NCI-H2227 (cell line): ENCODE results near the gene CBX7.

Source experiments
- DNase-seq: peaks from one replicate; lab custom pipeline; 2025; ENCODE audit not compliant: unreplicated experiment; lab: John Stamatoyannopoulos, UW

Gene CBX7

GRCh38 chr22:39148026-39148726 is 4.3 kb downstream of the CBX7 start:
- DNase-seq, result no peak

- DNase-seq, result no peak
Observed at GRCh38 chr22:39147335-39148025, 5.0 kb downstream of the CBX7 start.

DNA sequence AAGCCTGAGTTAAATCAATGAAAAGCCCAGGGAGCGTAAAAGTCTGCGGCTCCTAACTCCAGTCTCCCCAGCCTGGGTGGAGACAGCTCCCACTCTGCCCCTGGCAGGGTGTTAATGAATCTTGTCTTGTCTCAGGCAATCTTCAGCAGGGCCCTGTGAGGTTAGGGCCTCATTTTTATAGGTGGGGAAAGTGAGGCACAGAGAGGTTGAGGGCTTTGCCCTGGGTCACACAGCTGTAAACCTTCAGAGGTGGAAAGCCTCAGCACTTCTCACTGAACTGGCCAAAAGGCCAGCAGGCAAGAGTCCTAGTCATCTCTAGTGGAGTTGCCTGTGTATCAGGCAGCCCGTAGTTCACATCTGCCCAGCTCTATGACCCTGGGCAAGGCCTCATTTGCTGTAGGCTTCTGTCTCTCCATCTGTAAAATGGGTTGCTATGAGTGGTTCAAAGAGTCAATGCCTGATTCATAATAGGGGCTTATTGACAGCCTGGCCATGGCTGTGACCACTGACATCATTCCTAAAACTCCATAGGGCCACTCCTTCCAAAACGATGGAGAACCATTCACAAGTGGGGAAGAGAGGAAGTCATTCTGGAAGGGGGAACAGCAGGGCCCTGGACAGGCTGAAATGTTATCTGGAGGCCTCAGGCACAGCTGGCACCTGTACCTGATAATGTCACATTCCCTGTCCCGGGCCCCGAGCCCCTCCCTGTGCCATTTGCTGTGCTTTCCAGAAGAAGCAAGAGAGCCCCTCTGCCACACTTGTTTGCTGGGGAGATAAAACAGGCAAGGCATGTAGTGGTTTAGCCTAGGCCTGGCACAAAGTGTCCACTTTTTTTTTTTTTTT is 6.0 kb downstream of the CBX7 start:
- no peak for DNase-seq

- DNase-seq, result peak; percentile 28
Observed at GRCh38 chr22:39144101-39144767, 8.2 kb downstream of the CBX7 start.

GRCh38 chr22:39142088-39142680 is 10.3 kb downstream of the CBX7 start:
- no peak for DNase-seq

GRCh38 chr22:39139933-39140332 is 12.5 kb downstream of the CBX7 start:
- no peak for DNase-seq

DNA sequence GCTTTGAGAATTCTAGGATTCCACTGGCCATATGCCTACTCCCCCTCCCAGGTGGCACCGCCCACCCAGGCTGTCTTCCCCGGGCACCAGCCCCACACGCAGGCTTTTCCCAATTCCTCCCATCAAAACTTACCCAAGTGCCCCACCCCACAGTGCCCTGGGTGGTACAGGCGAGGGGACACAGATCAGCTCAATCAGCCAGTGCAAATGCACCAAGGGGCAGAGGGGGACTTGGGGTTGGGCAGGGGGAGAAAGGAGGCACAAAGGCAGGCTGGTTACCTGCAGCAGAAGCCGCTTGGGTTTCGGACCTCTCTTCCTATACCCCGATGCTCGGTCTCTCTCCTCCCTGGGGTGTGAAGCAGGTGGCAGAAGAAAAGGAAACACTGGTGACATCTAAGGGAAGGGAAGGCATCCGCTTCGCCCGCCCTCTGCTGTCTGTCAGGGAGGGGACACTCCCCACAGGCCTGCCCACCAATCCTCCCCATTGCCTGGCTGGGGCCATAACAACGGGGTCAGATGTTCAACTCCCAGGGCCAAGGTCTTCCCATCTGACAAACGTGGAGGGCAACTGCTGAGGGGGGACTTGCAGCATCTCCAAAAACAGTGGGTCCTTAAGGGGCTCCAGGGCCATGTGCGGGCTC is 14.0 kb downstream of the CBX7 start:
- no peak for DNase-seq

GRCh38 chr22:39136317-39136716 is 16.2 kb downstream of the CBX7 start:
- DNase-seq, result no peak

- peak; percentile 47 for DNase-seq
Observed at GRCh38 chr22:39135092-39135896, 17.2 kb downstream of the CBX7 start.

- no peak for DNase-seq
Observed at GRCh38 chr22:39134366-39135091, 18.0 kb downstream of the CBX7 start.

- no peak for DNase-seq
Observed at GRCh38 chr22:39133871-39134270, 18.6 kb downstream of the CBX7 start.

- DNase-seq, result no peak
Observed at GRCh38 chr22:39132871-39133524, 19.5 kb downstream of the CBX7 start.

GRCh38 chr22:39132281-39132680 is 20.2 kb downstream of the CBX7 start:
- DNase-seq, result no peak

GRCh38 chr22:39130892-39131855 is 21.3 kb downstream of the CBX7 start:
- peak; percentile 65 for DNase-seq

GRCh38 chr22:39130152-39130704 is 22.3 kb downstream of the CBX7 start:
- no peak for DNase-seq

GRCh38 chr22:39129746-39130145 is 22.7 kb downstream of the CBX7 start:
- no peak for DNase-seq

- DNase-seq, result no peak
Observed at GRCh38 chr22:39129081-39129480, 23.4 kb downstream of the CBX7 start.
